IMR-90 (cell line): ENCODE data around the gene BTBD2. TPM values are rescaled to one million over a fixed set of nuclear protein-coding genes. Genes with fewer than 3 reads are reported as not detected.

Experiments used
- ATAC-seq: fragments of 200-7000 bp; cut with Tn5 transposase; 2 replicates; pipeline ENCODE4 v1.9.1; 2020; ENCODE audit warnings: low read depth, mild to moderate bottlenecking, moderate library complexity
- BruUV-seq: library from RNA; stranded (reverse); fragments of 400-500 nt; replicated peaks from 2 replicates; lab custom pipeline; 2021; lab: Mats Ljungman, UMichigan
- CTCF ChIA-PET: fragments of 300-600 bp; formaldehyde crosslinking; extraction: SDS; loops from one replicate; lab custom pipeline; 2021; ENCODE audit warnings: antibody characterized with exemption; lab: Yijun Ruan, JAX
- POLR2A ChIA-PET: fragments of 300-600 bp; sonication (Branson Sonifier 250); formaldehyde crosslinking; loops from one replicate; lab custom pipeline; 2022; ENCODE audit warnings: antibody characterized with exemption; ENCODE audit not compliant: unreplicated experiment; lab: Charles Lee
- DNase-seq: peaks from one replicate; pipeline ENCODE4 v3.0.0; 2013
- H2AFZ ChIP-seq: replicated peaks from 2 replicates; pipeline ENCODE3; 2013; ENCODE audit warnings: low read length, mild to moderate bottlenecking; ENCODE audit not compliant: poor library complexity
- H2AK5ac ChIP-seq: 2 replicates; pipeline ENCODE4 v1.6.1; 2013; ENCODE audit warnings: low read depth, low read length, inconsistent platforms
- H2AK9ac ChIP-seq: replicated peaks from 2 replicates; pipeline ENCODE3; 2013; ENCODE audit warnings: mild to moderate bottlenecking, low read depth, low read length, moderate library complexity; ENCODE audit not compliant: poor library complexity
- H2BK120ac ChIP-seq: 2 replicates; pipeline ENCODE4 v1.6.1; 2013; ENCODE audit warnings: low read depth, low read length, inconsistent platforms
- H2BK15ac ChIP-seq: 3 replicates; pipeline ENCODE4 v1.6.1; 2013; ENCODE audit warnings: low read depth, low read length, inconsistent platforms
- H2BK20ac ChIP-seq: 2 replicates; pipeline ENCODE4 v1.6.1; 2013; ENCODE audit warnings: low read depth, mild to moderate bottlenecking, inconsistent platforms, low read length, moderate library complexity
- H2BK5ac ChIP-seq: 2 replicates; pipeline ENCODE4 v1.6.1; 2013; ENCODE audit warnings: mild to moderate bottlenecking, low read depth, low read length, inconsistent platforms; ENCODE audit not compliant: poor library complexity, severe bottlenecking
- H3K14ac ChIP-seq: replicated peaks from 2 replicates; pipeline ENCODE4 v1.6.1; 2013; ENCODE audit warnings: low read depth, low read length, inconsistent platforms
- H3K18ac ChIP-seq: 2 replicates; pipeline ENCODE4 v1.6.1; 2013; ENCODE audit warnings: low read depth, low read length, control low read depth
- H3K23ac ChIP-seq: 2 replicates; pipeline ENCODE4 v1.6.1; 2013; ENCODE audit warnings: low read depth, low read length, inconsistent platforms
- H3K27ac ChIP-seq: 2 replicates; pipeline ENCODE4 v1.5.1; 2013; ENCODE audit warnings: mild to moderate bottlenecking, control low read depth, low read length; ENCODE audit not compliant: insufficient read depth
- H3K27me3 ChIP-seq: 2 replicates; pipeline ENCODE4 v1.6.1; 2013; ENCODE audit warnings: low read length; ENCODE audit not compliant: control insufficient read depth, insufficient read depth
- H3K36me3 ChIP-seq: 2 replicates; pipeline ENCODE4 v1.6.1; 2013; ENCODE audit warnings: low read length, mixed read lengths; ENCODE audit not compliant: control insufficient read depth, insufficient read depth
- H3K4ac ChIP-seq: 2 replicates; pipeline ENCODE4 v1.6.1; 2013; ENCODE audit warnings: low read depth, low read length, inconsistent platforms
- H3K4me1 ChIP-seq: 2 replicates; pipeline ENCODE4 v1.6.1; 2013; ENCODE audit warnings: low read length, mixed read lengths; ENCODE audit not compliant: control insufficient read depth, insufficient read depth
- H3K4me2 ChIP-seq: 2 replicates; pipeline ENCODE4 v1.6.1; 2013; ENCODE audit warnings: low read depth, mild to moderate bottlenecking, control low read depth, low read length, moderate library complexity
- H3K4me3 ChIP-seq: 2 replicates; pipeline ENCODE4 v1.5.1; 2013; ENCODE audit warnings: low read depth, mild to moderate bottlenecking, control low read depth, low read length, moderate library complexity; ENCODE audit not compliant: insufficient read depth
- H3K56ac ChIP-seq: 2 replicates; pipeline ENCODE4 v1.6.1; 2013; ENCODE audit warnings: low read length, inconsistent platforms; ENCODE audit not compliant: insufficient read depth; ENCODE audit errors: extremely low read depth
- H3K79me1 ChIP-seq, 2 experiments: 2 replicates each; pipeline ENCODE4 v1.6.1; 2013; ENCODE audit warnings: low read length in 2 of 2, inconsistent platforms in 1 of 2, low read depth in 1 of 2
- H3K9ac ChIP-seq: 2 replicates; pipeline ENCODE4 v1.6.1; 2013; ENCODE audit warnings: low read depth, low read length, control low read depth
- H3K9me1 ChIP-seq: 2 replicates; pipeline ENCODE4 v1.6.1; 2013; ENCODE audit warnings: low read length, inconsistent platforms; ENCODE audit not compliant: insufficient read depth
- H3K9me3 ChIP-seq: 2 replicates; pipeline ENCODE4 v1.6.1; 2013; ENCODE audit warnings: low read length; ENCODE audit not compliant: control insufficient read depth, insufficient read depth
- H4K20me1 ChIP-seq: 2 replicates; pipeline ENCODE4 v1.6.1; 2013; ENCODE audit warnings: low read length, inconsistent platforms; ENCODE audit not compliant: insufficient read depth
- H4K5ac ChIP-seq: 2 replicates; pipeline ENCODE4 v1.6.1; 2013; ENCODE audit warnings: mild to moderate bottlenecking, low read depth, low read length, control low read depth
- H4K8ac ChIP-seq, 2 experiments: 2 replicates each; pipeline ENCODE4 v1.6.1; 2013; ENCODE audit warnings: low read depth in 2 of 2, low read length in 2 of 2, control low read depth in 1 of 2, inconsistent platforms in 1 of 2
- H4K91ac ChIP-seq: 2 replicates; pipeline ENCODE4 v1.6.1; 2013; ENCODE audit warnings: low read depth, low read length, inconsistent platforms; ENCODE audit not compliant: insufficient read depth
- BHLHE40 ChIP-seq: fragments of 150-350 bp; IDR thresholded peaks from 2 replicates; pipeline ENCODE4 v1.6.1; 2016; ENCODE audit warnings: mild to moderate bottlenecking, low read depth, low read length
- CEBPB ChIP-seq: IDR thresholded peaks from 2 replicates; pipeline ENCODE4 v1.6.1; 2012; ENCODE audit warnings: low read depth, low read length, improper control_type of control experiment
- CTCF ChIP-seq: conservative IDR thresholded peaks from 2 replicates; pipeline ENCODE4 v1.5.1; 2012; ENCODE audit warnings: mild to moderate bottlenecking, low read depth, low read length, improper control_type of control experiment
- ELK1 ChIP-seq: fragments of 150-350 bp; IDR thresholded peaks from 2 replicates; pipeline ENCODE4 v1.6.1; 2016; ENCODE audit warnings: low read depth, mild to moderate bottlenecking, low read length, moderate library complexity, borderline replicate concordance
- FOS ChIP-seq: fragments of 150-350 bp; IDR thresholded peaks from 2 replicates; pipeline ENCODE4 v1.6.1; 2016; ENCODE audit warnings: low read depth, low read length
- MAFK ChIP-seq: IDR thresholded peaks from 2 replicates; pipeline ENCODE4 v1.6.1; 2012; ENCODE audit warnings: low read depth, low read length, improper control_type of control experiment
- MAZ ChIP-seq: IDR thresholded peaks from 2 replicates; pipeline ENCODE4 v1.6.1; 2012; ENCODE audit warnings: low read depth, mild to moderate bottlenecking, low read length, improper control_type of control experiment, moderate library complexity, borderline replicate concordance
- MXI1 ChIP-seq: IDR thresholded peaks from 2 replicates; pipeline ENCODE4 v1.6.1; 2012; ENCODE audit warnings: low read depth, mild to moderate bottlenecking, low read length, moderate library complexity, borderline replicate concordance
- NFE2L2 ChIP-seq: fragments of 150-350 bp; IDR thresholded peaks from 2 replicates; pipeline ENCODE4 v1.6.1; 2016; ENCODE audit warnings: low read depth, mild to moderate bottlenecking, low read length
- RAD21 ChIP-seq: IDR thresholded peaks from 2 replicates; pipeline ENCODE4 v1.6.1; 2012; ENCODE audit warnings: low read length, improper control_type of control experiment
- RCOR1 ChIP-seq: IDR thresholded peaks from 2 replicates; pipeline ENCODE4 v1.6.1; 2012; ENCODE audit warnings: mild to moderate bottlenecking, low read length, improper control_type of control experiment; ENCODE audit not compliant: insufficient replicate concordance
- SMC3 ChIP-seq: fragments of 150-350 bp; IDR thresholded peaks from 2 replicates; pipeline ENCODE4 v1.6.1; 2016; ENCODE audit warnings: low read depth, mild to moderate bottlenecking, antibody characterized with exemption, low read length, moderate library complexity
- USF2 ChIP-seq: fragments of 150-350 bp; IDR thresholded peaks from 2 replicates; pipeline ENCODE4 v1.6.1; 2017; ENCODE audit warnings: mild to moderate bottlenecking, antibody characterized with exemption, low read length, low read depth
- WGBS, 2 experiments: methylation state at CpG; one replicate each; pipeline versions ENCODE4 v1.1.5 to v1.1.7; 2013; ENCODE audit warnings: missing lambda C conversion rate in 2 of 2; ENCODE audit not compliant: insufficient read length in 1 of 2; ENCODE audit errors: extremely low coverage in 2 of 2; 5-methylcytosine and 5-hydroxymethylcytosine counted together
- dilution Hi-C: fragments of 300-500 bp; cut with HindIII; formaldehyde crosslinking; loops from one replicate; pipeline ENCODE4 v1.14.3; 2018; ENCODE audit warnings: low sequenced_read_pairs; ENCODE audit not compliant: unreplicated experiment
- in situ Hi-C: fragments of 300-500 bp; cut with MboI; formaldehyde crosslinking; loops from 3 replicates; pipeline ENCODE4 v1.14.3; 2019; ENCODE audit warnings: low sequenced_read_pairs, inconsistent platforms, mixed read lengths
- intact Hi-C: fragments of 100-400 bp; cut with micrococcal nuclease; formaldehyde crosslinking; loops from 2 replicates; pipeline ENCODE4 v1.10.0; 2022
- polyA plus RNA-seq, 3 experiments: library from polyadenylated mRNA; depleted of rRNA; stranded (reverse); fragments of >200 nt; gene quantifications; 2 replicates each; pipeline ENCODE4 v1.2.3, GENCODE V29; 2012; ENCODE audit warnings: low replicate concordance in 1 of 3
- total RNA-seq: library from RNA; depleted of rRNA; stranded (reverse); fragments of >200 nt; gene quantifications from 2 replicates; pipeline ENCODE4 v1.2.3, GENCODE V29; 2012

The BTBD2 gene
- total and polyA plus RNA-seq, 2 of the 4 experiments (the other 2 are of a cell fraction): 24.4 to 65.7 TPM

GRCh38 chr19:1981253-1981652 is 34.3 kb downstream of the BTBD2 start:
- H3K56ac ChIP-seq: no peak overlapping the region
- H4K91ac ChIP-seq: no peak overlapping the region
- dilution Hi-C loops: no loop called here
- ATAC-seq: no peak
- H2AK9ac ChIP-seq: no peak overlapping the region
- H2BK120ac ChIP-seq: no peak overlapping the region
- H3K4me3 ChIP-seq: no peak overlapping the region
- H2BK15ac ChIP-seq: no peak overlapping the region
- no peak overlapping the region for H3K14ac ChIP-seq
- ChIA-PET POLR2A (no interaction called here), CTCF (no interaction called here)
- H2BK5ac ChIP-seq: no peak overlapping the region
- H4K5ac ChIP-seq: no peak overlapping the region
- 92% methylated on average over 12 of the region's 20 CpGs; no CpG with 5 or more reads in 1 of the 2 experiments for WGBS, 2 experiments
- no peak overlapping the region for H2AK5ac ChIP-seq
- intact Hi-C loops: no loop called here
- peaks cover 22% of the 10 kb centered on the region for H4K20me1 ChIP-seq
- no peaks in the 10 kb centered on the region; the same call in 1 of the 2 replicates for H3K9me1 ChIP-seq
- H3K4me1 ChIP-seq: no peaks in the 10 kb centered on the region
- H3K36me3 ChIP-seq: peaks cover 50% of the 10 kb centered on the region
- no peak for DNase-seq
- in situ Hi-C loops: no loop called here
- H4K8ac ChIP-seq: no peak overlapping the region
- BruUV-seq: no TSS peak
- H3K9me3 ChIP-seq: no peaks in the 10 kb centered on the region
- H3K4me2 ChIP-seq: no peak overlapping the region
- H3K27me3 ChIP-seq: no peaks in the 10 kb centered on the region
- no peak overlapping the region for H3K27ac ChIP-seq
- no peak overlapping the region for H2BK20ac ChIP-seq
- TF ChIP-seq ELK1 (no peak), MXI1 (no peak), SMC3 (no peak), USF2 (no peak), NFE2L2 (no peak), CEBPB (no peak), BHLHE40 (no peak), MAFK (no peak), CTCF (no peak), RAD21 (no peak), MAZ (no peak), RCOR1 (no peak), FOS (no peak)
- no peak overlapping the region for H3K4ac ChIP-seq
- peak overlapping the region; percentile 32 for H2AFZ ChIP-seq
- H3K79me1 ChIP-seq: peaks cover 0 to 17% of the 10 kb centered on the region in 2 experiments; a peak in 3 of 4 replicates
- no peak overlapping the region for H3K9ac ChIP-seq
- H3K18ac ChIP-seq: no peak overlapping the region
- no peak overlapping the region for H3K23ac ChIP-seq
